SU-DHL-6 (cell line): ENCODE data around the gene LRRC75A.

Experiments
- H2AFZ ChIP-seq: fragments of 200-600 bp; sonication (generic); 2 replicates; pipeline ENCODE4 v1.6.1; 2014; ENCODE audit warnings: low read depth, mild to moderate bottlenecking, moderate library complexity, mixed read lengths, antibody characterized with exemption, low read length; ENCODE audit not compliant: severe bottlenecking
- H3F3A ChIP-seq: fragments of 200-600 bp; shearing (Covaris generic); 2 replicates; pipeline ENCODE4 v1.6.0; 2016; ENCODE audit warnings: antibody characterized with exemption, mild to moderate bottlenecking; ENCODE audit not compliant: insufficient read depth
- H3K27ac ChIP-seq: fragments of 200-600 bp; sonication (generic); 2 replicates; pipeline ENCODE4 v1.5.1; 2016; ENCODE audit warnings: low read depth, mild to moderate bottlenecking, low read length, moderate library complexity, mixed read lengths
- H3K27me3 ChIP-seq: fragments of 200-600 bp; sonication (generic), shearing (Covaris generic); 2 replicates; pipeline ENCODE4 v1.6.0; 2014; ENCODE audit warnings: mild to moderate bottlenecking, low read length
- H3K36me3 ChIP-seq: fragments of 200-600 bp; sonication (generic); 2 replicates; pipeline ENCODE4 v1.6.1; 2014; ENCODE audit warnings: mild to moderate bottlenecking, low read length, mixed read lengths
- H3K4me2 ChIP-seq: fragments of 300-600, 200-600 bp; shearing (Covaris generic), sonication (generic); 2 replicates; pipeline ENCODE4 v1.6.0; 2014; ENCODE audit warnings: low read length, low read depth, mild to moderate bottlenecking; ENCODE audit not compliant: poor library complexity, severe bottlenecking
- H3K4me3 ChIP-seq: fragments of 200-600 bp; sonication (generic); 2 replicates; pipeline ENCODE4 v1.5.1; 2014; ENCODE audit warnings: antibody characterized with exemption, low read length, mild to moderate bottlenecking, mixed read lengths; ENCODE audit not compliant: insufficient read depth, poor library complexity, severe bottlenecking
- H3K79me2 ChIP-seq: fragments of 200-600 bp; sonication (generic); 2 replicates; pipeline ENCODE4 v1.6.1; 2014; ENCODE audit warnings: mild to moderate bottlenecking, low read length, moderate library complexity; ENCODE audit not compliant: insufficient read depth
- H3K9ac ChIP-seq: fragments of 200-600 bp; sonication (generic); 2 replicates; pipeline ENCODE4 v1.7.0; 2014; ENCODE audit warnings: mild to moderate bottlenecking, low read length
- H3K9me2 ChIP-seq: fragments of 200-600 bp; sonication (generic); replicated peaks from 2 replicates; pipeline ENCODE4 v1.6.1; 2014; ENCODE audit warnings: low read length; ENCODE audit not compliant: insufficient read depth
- H3K9me3 ChIP-seq: fragments of 200-600 bp; sonication (generic); 2 replicates; pipeline ENCODE4 v1.6.1; 2014; ENCODE audit warnings: low read length, mixed read lengths; ENCODE audit not compliant: insufficient read depth
- H4K20me1 ChIP-seq: fragments of 200-600 bp; sonication (generic); 2 replicates; pipeline ENCODE4 v1.6.1; 2014; ENCODE audit warnings: low read depth, mild to moderate bottlenecking, antibody characterized with exemption, low read length, moderate library complexity, mixed read lengths
- CTCF ChIP-seq: fragments of 200-600 bp; sonication (generic); IDR thresholded peaks from one replicate; pipeline ENCODE4 v1.5.1; 2017; ENCODE audit warnings: antibody characterized with exemption, mild to moderate bottlenecking, low read length, moderate library complexity; ENCODE audit not compliant: insufficient read depth, poor library complexity, severe bottlenecking
- EZH2phosphoT487 ChIP-seq: fragments of 200-600 bp; sonication (generic), shearing (Covaris generic); conservative IDR thresholded peaks from 2 replicates; pipeline ENCODE4 v1.6.1; 2018; ENCODE audit warnings: mild to moderate bottlenecking, antibody characterized with exemption, low read length, moderate library complexity, mixed read lengths

LRRC75A gene

GRCh38 chr17:16425698-16426659, 66.0 kb downstream of the LRRC75A start:
- no peak overlapping the region for H2AFZ ChIP-seq
- no peaks in the 10 kb centered on the region for H3K9me2 ChIP-seq
- H4K20me1 ChIP-seq: no peaks in the 10 kb centered on the region
- H3K4me3 ChIP-seq: no peak overlapping the region
- no peaks in the 10 kb centered on the region for H3K9me3 ChIP-seq
- no peaks in the 10 kb centered on the region for H3K36me3 ChIP-seq
- no peak for TF ChIP-seq CTCF
- no peak for TF ChIP-seq EZH2phosphoT487
- H3F3A ChIP-seq: no peaks in the 10 kb centered on the region
- no peaks in the 10 kb centered on the region for H3K79me2 ChIP-seq
- H3K27me3 ChIP-seq: no peaks in the 10 kb centered on the region
- H3K4me2 ChIP-seq: no peak overlapping the region
- H3K9ac ChIP-seq: no peak overlapping the region
- no peak overlapping the region for H3K27ac ChIP-seq

GRCh38 chr17:16425202-16425601, 66.8 kb downstream of the LRRC75A start:
- Histone ChIP-seq H3K4me2 (no peak overlapping the region), H3K27me3 (no peaks in the 10 kb centered on the region), H2AFZ (no peak overlapping the region), H3K79me2 (no peaks in the 10 kb centered on the region), H3K9me3 (no peaks in the 10 kb centered on the region), H3K36me3 (no peaks in the 10 kb centered on the region), H3K27ac (no peak overlapping the region), H3F3A (no peaks in the 10 kb centered on the region), H3K9ac (no peak overlapping the region), H4K20me1 (no peaks in the 10 kb centered on the region), H3K4me3 (no peak overlapping the region), H3K9me2 (no peaks in the 10 kb centered on the region)
- TF ChIP-seq EZH2phosphoT487 (no peak), CTCF (no peak)

- no peaks in the 10 kb centered on the region for H3K36me3 ChIP-seq
- no peaks in the 10 kb centered on the region for H3K79me2 ChIP-seq
These were observed 68.6 kb downstream of the LRRC75A start for GRCh38 chr17:16423226-16423872.

More at GRCh38 chr17:16423226-16423872, 68.6 kb downstream of the LRRC75A start:
- Histone ChIP-seq H3K27ac (no peak overlapping the region), H3K9me3 (no peaks in the 10 kb centered on the region), H3K9me2 (no peaks in the 10 kb centered on the region), H3K4me2 (no peak overlapping the region), H4K20me1 (no peaks in the 10 kb centered on the region), H2AFZ (no peak overlapping the region), H3K9ac (no peak overlapping the region), H3K4me3 (no peak overlapping the region), H3F3A (no peaks in the 10 kb centered on the region), H3K27me3 (no peaks in the 10 kb centered on the region)
- no peak for TF ChIP-seq EZH2phosphoT487
- no peak for TF ChIP-seq CTCF
